NCI-H2107 treated with DMSO at 0.1 percent for 48 hours (cell line): ENCODE data around the gene TMEM95.
"Not testable (repeated sequence)": the region's sequence is repeated elsewhere in the genome, so short reads cannot be mapped to it uniquely, and the experiment has no call there.

ENCODE experiments used
- DNase-seq: peaks from one replicate; lab custom pipeline; 2025; ENCODE audit not compliant: unreplicated experiment; lab: John Stamatoyannopoulos, UW

The TMEM95 gene

GRCh38 chr17:7346761-7347614 is 8.0 kb upstream of the TMEM95 start:
- DNase-seq = no peak

- no peak for DNase-seq
Measured at GRCh38 chr17:7347630-7348477, 7.1 kb upstream of the TMEM95 start.

GRCh38 chr17:7348478-7349242 is 6.3 kb upstream of the TMEM95 start:
- DNase-seq = no peak

- no peak for DNase-seq
Measured at GRCh38 chr17:7351665-7352502, 3.1 kb upstream of the TMEM95 start, which contains the start of gene KCTD11. TSS of gene KCTD11 (plus strand) at chr17:7352162.

GRCh38 chr17:7352503-7352889 is 2.5 kb upstream of the TMEM95 start:
- no peak for DNase-seq

- no peak for DNase-seq
Measured at GRCh38 chr17:7352910-7353635, 1.9 kb upstream of the TMEM95 start.

- DNase-seq = no peak
Measured at GRCh38 chr17:7354262-7354843, 603 bp upstream of the TMEM95 start.

- no peak for DNase-seq
Measured at GRCh38 chr17:7355573-7355972, 617 bp downstream of the TMEM95 start.

- no peak for DNase-seq
Measured at GRCh38 chr17:7356072-7356549, 1.2 kb downstream of the TMEM95 start.

GRCh38 chr17:7356756-7357155 is 1.8 kb downstream of the TMEM95 start:
- no peak for DNase-seq

- no peak for DNase-seq
Measured at GRCh38 chr17:7357381-7357780, 2.4 kb downstream of the TMEM95 start.

GRCh38 chr17:7361906-7362305 is 7.0 kb downstream of the TMEM95 start:
- no peak for DNase-seq

- DNase-seq = no peak
Measured at GRCh38 chr17:7363311-7363710, 8.4 kb downstream of the TMEM95 start.

GRCh38 chr17:7365963-7366362 is 11.0 kb downstream of the TMEM95 start:
- not testable (repeated sequence) for DNase-seq

GRCh38 chr17:7367083-7367482 is 12.1 kb downstream of the TMEM95 start:
- DNase-seq = no peak

- no peak for DNase-seq
Measured at GRCh38 chr17:7367918-7368598, 13.1 kb downstream of the TMEM95 start.

GRCh38 chr17:7368599-7368994 is 13.6 kb downstream of the TMEM95 start:
- not testable (repeated sequence) for DNase-seq

GRCh38 chr17:7369825-7370224 is 14.9 kb downstream of the TMEM95 start:
- no peak for DNase-seq

GRCh38 chr17:7370853-7371252 is 15.9 kb downstream of the TMEM95 start:
- DNase-seq = no peak
